ENCODE measurements around the gene RBMX2.
"Not testable (repeated sequence)": the region's sequence is repeated elsewhere in the genome, so short reads cannot be mapped to it uniquely, and the experiment has no call there.

RBMX2 gene

GRCh38 chrX:130419263-130419662 is 17.5 kb downstream of the RBMX2 start:
- TF ChIP-seq, protein P1, sequence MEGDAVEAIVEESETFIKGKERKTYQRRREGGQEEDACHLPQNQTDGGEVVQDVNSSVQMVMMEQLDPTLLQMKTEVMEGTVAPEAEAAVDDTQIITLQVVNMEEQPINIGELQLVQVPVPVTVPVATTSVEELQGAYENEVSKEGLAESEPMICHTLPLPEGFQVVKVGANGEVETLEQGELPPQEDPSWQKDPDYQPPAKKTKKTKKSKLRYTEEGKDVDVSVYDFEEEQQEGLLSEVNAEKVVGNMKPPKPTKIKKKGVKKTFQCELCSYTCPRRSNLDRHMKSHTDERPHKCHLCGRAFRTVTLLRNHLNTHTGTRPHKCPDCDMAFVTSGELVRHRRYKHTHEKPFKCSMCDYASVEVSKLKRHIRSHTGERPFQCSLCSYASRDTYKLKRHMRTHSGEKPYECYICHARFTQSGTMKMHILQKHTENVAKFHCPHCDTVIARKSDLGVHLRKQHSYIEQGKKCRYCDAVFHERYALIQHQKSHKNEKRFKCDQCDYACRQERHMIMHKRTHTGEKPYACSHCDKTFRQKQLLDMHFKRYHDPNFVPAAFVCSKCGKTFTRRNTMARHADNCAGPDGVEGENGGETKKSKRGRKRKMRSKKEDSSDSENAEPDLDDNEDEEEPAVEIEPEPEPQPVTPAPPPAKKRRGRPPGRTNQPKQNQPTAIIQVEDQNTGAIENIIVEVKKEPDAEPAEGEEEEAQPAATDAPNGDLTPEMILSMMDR (IDR thresholded peaks at IDR 0.05; ENCODE audit: borderline replicate concordance, extremely low read depth, low read length, poor library complexity, severe bottlenecking): no peak
- no peak for TF ChIP-seq EZH2 (IDR thresholded peaks at IDR 0.05; ENCODE audit: borderline replicate concordance, low read depth, low read length, severe bottlenecking)
- no peak overlapping the region for H3K27ac ChIP-seq (ENCODE audit: low read length)
- no peaks in the 10 kb centered on the region for H3K9me3 ChIP-seq (ENCODE audit: insufficient read depth, low read length, severe bottlenecking)
- H3K9ac ChIP-seq (ENCODE audit: low read depth, low read length): no peak overlapping the region
- no peak overlapping the region for H2AFZ ChIP-seq (ENCODE audit: low read depth, low read length)
- no peaks in the 10 kb centered on the region for H3K4me1 ChIP-seq (ENCODE audit: insufficient read depth, low read length)
- ATAC-seq (ENCODE audit: insufficient read depth, low read depth): no peak
- H4K20me1 ChIP-seq (ENCODE audit: insufficient read depth, low read length): no peaks in the 10 kb centered on the region
- no peak overlapping the region for H3K4me3 ChIP-seq (ENCODE audit: low read depth in 1 of 2, low read length in 2 of 2)
- no peak for DNase-seq
- H3K36me3 ChIP-seq (ENCODE audit: insufficient read depth, low read length): peaks cover 6% of the 10 kb centered on the region; the same call in 1 of the 2 replicates
- H3K79me2 ChIP-seq (ENCODE audit: insufficient read depth, low read length): no peaks in the 10 kb centered on the region
- no peaks in the 10 kb centered on the region for H3K27me3 ChIP-seq (ENCODE audit: insufficient read depth, low read length, poor library complexity)
- H3K4me2 ChIP-seq (ENCODE audit: insufficient read depth, low read length): no peak overlapping the region

DNA sequence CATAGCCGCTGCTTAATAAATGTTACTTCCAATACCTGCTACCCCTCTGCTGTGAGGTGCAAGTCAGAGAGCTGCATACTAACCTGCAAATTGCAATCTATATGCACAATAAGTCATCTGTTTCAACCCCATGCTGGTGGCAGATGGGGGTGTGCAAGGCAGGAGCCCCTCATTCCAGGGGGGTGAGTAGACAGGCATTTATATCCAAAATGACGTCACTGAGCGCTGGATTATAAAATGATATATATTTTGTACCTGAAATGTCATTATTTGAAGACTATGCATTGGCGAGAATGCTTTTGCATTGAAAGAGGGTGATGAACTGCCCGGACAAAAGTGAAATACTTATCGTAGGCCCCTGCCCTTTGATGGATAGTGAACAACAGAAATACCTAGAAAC is 24.7 kb downstream of the RBMX2 start:
- H3K4me2 ChIP-seq (ENCODE audit: insufficient read depth, low read length): no peak overlapping the region
- H3K9ac ChIP-seq (ENCODE audit: low read depth, low read length): no peak overlapping the region
- no peaks in the 10 kb centered on the region for H3K9me3 ChIP-seq (ENCODE audit: insufficient read depth, low read length, severe bottlenecking)
- H3K36me3 ChIP-seq (ENCODE audit: insufficient read depth, low read length): no peaks in the 10 kb centered on the region
- ATAC-seq (ENCODE audit: insufficient read depth, low read depth): no peak
- no peaks in the 10 kb centered on the region for H4K20me1 ChIP-seq (ENCODE audit: insufficient read depth, low read length)
- no peak overlapping the region for H3K4me3 ChIP-seq (ENCODE audit: low read depth in 1 of 2, low read length in 2 of 2)
- no peak overlapping the region for H2AFZ ChIP-seq (ENCODE audit: low read depth, low read length)
- H3K4me1 ChIP-seq (ENCODE audit: insufficient read depth, low read length): no peaks in the 10 kb centered on the region
- TF ChIP-seq EZH2 (IDR thresholded peaks at IDR 0.05; ENCODE audit: borderline replicate concordance, low read depth, low read length, severe bottlenecking): no peak
- no peaks in the 10 kb centered on the region for H3K79me2 ChIP-seq (ENCODE audit: insufficient read depth, low read length)
- no peak overlapping the region for H3K27ac ChIP-seq (ENCODE audit: low read length)
- no peaks in the 10 kb centered on the region for H3K27me3 ChIP-seq (ENCODE audit: insufficient read depth, low read length, poor library complexity)
- no peak for DNase-seq

- not testable (repeated sequence) for H4K20me1 ChIP-seq (ENCODE audit: insufficient read depth, low read length); H3K27ac ChIP-seq (ENCODE audit: low read length); H2AFZ ChIP-seq (ENCODE audit: low read depth, low read length); H3K9ac ChIP-seq (ENCODE audit: low read depth, low read length); H3K4me3 ChIP-seq (ENCODE audit: low read depth in 1 of 2, low read length in 2 of 2); H3K9me3 ChIP-seq (ENCODE audit: insufficient read depth, low read length, severe bottlenecking); DNase-seq; H3K36me3 ChIP-seq (ENCODE audit: insufficient read depth, low read length); H3K79me2 ChIP-seq (ENCODE audit: insufficient read depth, low read length); H3K4me1 ChIP-seq (ENCODE audit: insufficient read depth, low read length); H3K27me3 ChIP-seq (ENCODE audit: insufficient read depth, low read length, poor library complexity); ATAC-seq (ENCODE audit: insufficient read depth, low read depth); H3K4me2 ChIP-seq (ENCODE audit: insufficient read depth, low read length)
Observed at GRCh38 chrX:130429236-130429635, 27.4 kb downstream of the RBMX2 start.

DNA sequence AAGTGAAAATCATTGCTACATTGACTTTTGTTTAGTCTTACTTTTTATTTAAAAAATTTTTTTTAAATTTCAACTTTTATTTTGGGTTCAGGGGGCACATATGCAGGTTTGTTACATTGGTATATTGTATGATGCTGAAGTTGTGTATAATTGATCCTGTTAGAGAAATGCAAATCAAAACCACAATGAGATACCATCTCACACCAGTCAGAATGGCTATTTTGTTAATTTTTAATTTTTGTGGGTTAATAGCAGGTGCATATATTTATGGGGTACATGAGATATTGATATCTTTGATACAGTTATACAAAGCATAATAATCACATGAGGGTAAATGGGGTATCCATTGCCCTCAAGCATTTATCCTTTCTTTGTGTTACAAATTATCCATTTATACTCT is 34.1 kb downstream of the RBMX2 start:
- TF ChIP-seq, protein P1 (IDR thresholded peaks at IDR 0.05; ENCODE audit: borderline replicate concordance, extremely low read depth, low read length, poor library complexity, severe bottlenecking): no peak
- TF ChIP-seq EZH2 (IDR thresholded peaks at IDR 0.05; ENCODE audit: borderline replicate concordance, low read depth, low read length, severe bottlenecking): no peak
- Histone ChIP-seq H3K9ac (ENCODE audit: low read depth, low read length) (no peak overlapping the region), H3K79me2 (ENCODE audit: insufficient read depth, low read length) (no peaks in the 10 kb centered on the region), H3K9me3 (ENCODE audit: insufficient read depth, low read length, severe bottlenecking) (no peaks in the 10 kb centered on the region), H2AFZ (ENCODE audit: low read depth, low read length) (no peak overlapping the region), H3K4me2 (ENCODE audit: insufficient read depth, low read length) (no peak overlapping the region), H4K20me1 (ENCODE audit: insufficient read depth, low read length) (no peaks in the 10 kb centered on the region), H3K36me3 (ENCODE audit: insufficient read depth, low read length) (no peaks in the 10 kb centered on the region), H3K27ac (ENCODE audit: low read length) (no peak overlapping the region), H3K4me1 (ENCODE audit: insufficient read depth, low read length) (no peaks in the 10 kb centered on the region), H3K4me3 (ENCODE audit: low read depth in 1 of 2, low read length in 2 of 2) (no peak overlapping the region), H3K27me3 (ENCODE audit: insufficient read depth, low read length, poor library complexity) (no peaks in the 10 kb centered on the region)
- ATAC-seq (ENCODE audit: insufficient read depth, low read depth) (no peak), DNase-seq (no peak)

- H3K4me2 ChIP-seq (ENCODE audit: insufficient read depth, low read length); H3K36me3 ChIP-seq (ENCODE audit: insufficient read depth, low read length); H3K9me3 ChIP-seq (ENCODE audit: insufficient read depth, low read length, severe bottlenecking); H3K4me1 ChIP-seq (ENCODE audit: insufficient read depth, low read length); H3K4me3 ChIP-seq (ENCODE audit: low read depth in 1 of 2, low read length in 2 of 2); DNase-seq; ATAC-seq (ENCODE audit: insufficient read depth, low read depth); H3K27ac ChIP-seq (ENCODE audit: low read length); H3K27me3 ChIP-seq (ENCODE audit: insufficient read depth, low read length, poor library complexity); H3K79me2 ChIP-seq (ENCODE audit: insufficient read depth, low read length); H2AFZ ChIP-seq (ENCODE audit: low read depth, low read length); H3K9ac ChIP-seq (ENCODE audit: low read depth, low read length); H4K20me1 ChIP-seq (ENCODE audit: insufficient read depth, low read length): not testable (repeated sequence)
Observed at GRCh38 chrX:130437996-130438395, 36.2 kb downstream of the RBMX2 start.

Measured in DND-41 (cell line).